HS-27A (cell line): ENCODE data around the gene UBE2U.
A peak's percentile ranks its signal among the peaks of the same experiment; 100 is the strongest.
"Not testable (repeated sequence)": the region's sequence is repeated elsewhere in the genome, so short reads cannot be mapped to it uniquely, and the experiment has no call there.

Experiments
- DNase-seq: peaks from one replicate; pipeline ENCODE4 v3.0.0-alpha.2; 2012; ENCODE audit warnings: low read depth, missing footprints

UBE2U gene

GRCh38 chr1:64192290-64192689, 11.1 kb upstream of the UBE2U start:
- no peak for DNase-seq

- DNase-seq: no peak
These were observed 9.0 kb upstream of the UBE2U start for GRCh38 chr1:64194168-64195080.

- no peak for DNase-seq
These were observed 8.4 kb upstream of the UBE2U start for GRCh38 chr1:64195081-64195395.

- no peak for DNase-seq
These were observed 7.2 kb upstream of the UBE2U start for GRCh38 chr1:64196074-64196870.

GRCh38 chr1:64197076-64197475, 6.3 kb upstream of the UBE2U start:
- DNase-seq: no peak

- no peak for DNase-seq
These were observed 4.3 kb upstream of the UBE2U start for GRCh38 chr1:64199154-64199553.

GRCh38 chr1:64200064-64200463, 3.4 kb upstream of the UBE2U start:
- no peak for DNase-seq

GRCh38 chr1:64209221-64209620, 5.8 kb downstream of the UBE2U start:
- DNase-seq: no peak

GRCh38 chr1:64212031-64212430, 8.6 kb downstream of the UBE2U start:
- DNase-seq: peak; percentile 92

- no peak for DNase-seq
These were observed 12.2 kb downstream of the UBE2U start for GRCh38 chr1:64215576-64215975.

- no peak for DNase-seq
These were observed 16.8 kb downstream of the UBE2U start for GRCh38 chr1:64220241-64220640.

GRCh38 chr1:64223329-64224151, 20.1 kb downstream of the UBE2U start:
- peak; percentile 85 for DNase-seq

- DNase-seq: not testable (repeated sequence)
These were observed 20.8 kb downstream of the UBE2U start for GRCh38 chr1:64224236-64224635.

- peak; percentile 79 for DNase-seq
These were observed 24.9 kb downstream of the UBE2U start for GRCh38 chr1:64228167-64228957.

- no peak for DNase-seq
These were observed 25.9 kb downstream of the UBE2U start for GRCh38 chr1:64229307-64229706.

GRCh38 chr1:64231153-64231552, 27.7 kb downstream of the UBE2U start:
- no peak for DNase-seq

GRCh38 chr1:64231654-64232053, 28.2 kb downstream of the UBE2U start:
- DNase-seq: no peak

- no peak for DNase-seq
These were observed 31.3 kb downstream of the UBE2U start for GRCh38 chr1:64234714-64235113.

- DNase-seq: no peak
These were observed 31.8 kb downstream of the UBE2U start for GRCh38 chr1:64235181-64235580.

- no peak for DNase-seq
These were observed 32.5 kb downstream of the UBE2U start for GRCh38 chr1:64235910-64236309.

- no peak for DNase-seq
These were observed 33.1 kb downstream of the UBE2U start for GRCh38 chr1:64236541-64236954.

GRCh38 chr1:64239519-64239918, 36.1 kb downstream of the UBE2U start:
- DNase-seq: not testable (repeated sequence)
